HepG2 (cell line): Measurements from ENCODE around the gene DUSP23. TPM values are rescaled to one million over a fixed set of nuclear protein-coding genes. Genes with fewer than 3 reads are reported as not detected.

ENCODE experiments used
- ATAC-seq: fragments of 200-7000 bp; cut with Tn5 transposase; 3 replicates; pipeline ENCODE4 v1.9.1; 2020; ENCODE audit warnings: mild to moderate bottlenecking, moderate library complexity
- BruUV-seq: library from RNA; stranded (reverse); fragments of 400-500 nt; replicated peaks from 2 replicates; lab custom pipeline; 2021; lab: Mats Ljungman, UMichigan
- CTCF ChIA-PET: fragments of 300-600 bp; formaldehyde crosslinking; extraction: SDS; loops from one replicate; lab custom pipeline; 2021; ENCODE audit warnings: low total read pairs, inconsistent platforms, low intra/inter-chr PET ratio; lab: Yijun Ruan, JAX
- POLR2A ChIA-PET: fragments of 350-600 bp; sonication (Branson Sonifier 250); formaldehyde crosslinking; loops from one replicate; lab custom pipeline; 2020; ENCODE audit warnings: antibody characterized with exemption, inconsistent platforms; lab: Yijun Ruan, JAX
- DNase-seq: peaks from one replicate; pipeline ENCODE4 v3.0.0-alpha.2; 2015; ENCODE audit warnings: low spot score
- FAIRE-seq: peaks from 3 replicates; lab custom pipeline; 2011; peaks lifted over from hg19 to GRCh38; lab: Jason Lieb, UNC
- H2AFZ ChIP-seq: one replicate; pipeline ENCODE4 v1.6.1; 2011; ENCODE audit warnings: low read length, inconsistent platforms
- H3K27ac ChIP-seq: fragments of 300-600 bp; 3 replicates; pipeline ENCODE4 v1.8.0; 2011; ENCODE audit warnings: mixed run types, mild to moderate bottlenecking, mixed read lengths, low read length, inconsistent platforms; ENCODE audit not compliant: insufficient read depth; ENCODE audit errors: extremely low read length
- H3K27me3 ChIP-seq, 2 experiments: fragments of 200-600 bp in 1 of 2; 2 replicates in 1 of 2; 3 replicates in 1 of 2; pipeline versions ENCODE4 v1.6.0 to v1.8.0; 2011; ENCODE audit warnings: low read length in 2 of 2, mild to moderate bottlenecking in 2 of 2, moderate library complexity in 2 of 2, inconsistent platforms in 1 of 2; ENCODE audit not compliant: insufficient read depth in 2 of 2, control insufficient read depth in 1 of 2
- H3K36me3 ChIP-seq, 2 experiments: fragments of 200-600 bp in 1 of 2; replicated peaks in 1 of 2; 2 replicates in 1 of 2; 3 replicates in 1 of 2; pipeline versions ENCODE4 v1.5.1 to v1.8.0; 2011; ENCODE audit warnings: low read length in 2 of 2, inconsistent platforms in 1 of 2; ENCODE audit not compliant: insufficient read depth in 2 of 2, control insufficient read depth in 1 of 2
- H3K4me1 ChIP-seq: 2 replicates; pipeline ENCODE4 v1.5.1; 2012; ENCODE audit warnings: low read length, inconsistent platforms; ENCODE audit not compliant: insufficient read depth
- H3K4me2 ChIP-seq: 2 replicates; pipeline ENCODE4 v1.6.0; 2011; ENCODE audit warnings: low read depth, low read length, inconsistent platforms
- H3K4me3 ChIP-seq, 3 experiments: fragments of 200-600 bp in 1 of 3; sonication (generic), shearing (Covaris generic) in 1 of 3; replicated peaks in 1 of 3; 2 replicates each; pipeline ENCODE4 v1.5.1; 2011 to 2016; ENCODE audit warnings: low read length in 3 of 3, inconsistent platforms in 2 of 3, low read depth in 2 of 3, mild to moderate bottlenecking in 2 of 3, control low read depth in 1 of 3, mixed read lengths in 1 of 3; ENCODE audit not compliant: insufficient read depth in 1 of 3
- H3K79me2 ChIP-seq: one replicate; pipeline ENCODE4 v1.6.1; 2011; ENCODE audit warnings: low read length, inconsistent platforms; ENCODE audit not compliant: insufficient read depth
- H3K9ac ChIP-seq: 2 replicates; pipeline ENCODE4 v1.6.0; 2011; ENCODE audit warnings: mild to moderate bottlenecking, low read depth, low read length, inconsistent platforms; ENCODE audit not compliant: insufficient read depth
- H3K9me3 ChIP-seq: 2 replicates; pipeline ENCODE4 v1.5.1; 2012; ENCODE audit warnings: mild to moderate bottlenecking, low read length
- H4K20me1 ChIP-seq: 2 replicates; pipeline ENCODE4 v1.6.0; 2011; ENCODE audit warnings: inconsistent platforms, mild to moderate bottlenecking, low read length, moderate library complexity; ENCODE audit not compliant: insufficient read depth
- ATF4 ChIP-seq, 2 experiments: fragments of 450-650 bp in 1 of 2; sonication (generic) in 1 of 2; formaldehyde crosslinking; IDR thresholded peaks; 2 replicates each; pipeline versions ENCODE4 v1.5.0 to v1.8.0; 2020 to 2022; ENCODE audit warnings: mild to moderate bottlenecking in 1 of 2, missing genetic modification reagents in 1 of 2
- FOXK2 ChIP-seq: fragments of 450-650 bp; IDR thresholded peaks from 2 replicates; pipeline ENCODE4 v1.6.1; 2016
- NAIF1 ChIP-seq: sonication (generic); formaldehyde crosslinking; IDR thresholded peaks from 2 replicates; pipeline ENCODE4 v1.5.0; 2020; ENCODE audit warnings: mild to moderate bottlenecking, missing genetic modification reagents, borderline replicate concordance
- SAP130 ChIP-seq: IDR thresholded peaks from 2 replicates; pipeline ENCODE4 v1.6.1; 2016; ENCODE audit warnings: low read depth
- SRSF4 ChIP-seq: fragments of 200-400 bp; formaldehyde crosslinking; IDR thresholded peaks from one replicate; pipeline ENCODE4 v1.6.1; 2018; ENCODE audit warnings: mild to moderate bottlenecking, low read depth, low read length, moderate library complexity; ENCODE audit not compliant: poor library complexity, severe bottlenecking
- ZKSCAN5 ChIP-seq: sonication (generic); formaldehyde crosslinking; IDR thresholded peaks from 2 replicates; pipeline ENCODE4 v1.5.1; 2020; ENCODE audit warnings: mild to moderate bottlenecking, missing genetic modification reagents
- ZNF333 ChIP-seq: sonication (generic); formaldehyde crosslinking; IDR thresholded peaks from 2 replicates; pipeline ENCODE4 v1.4.0; 2020; ENCODE audit warnings: mild to moderate bottlenecking, missing genetic modification reagents, borderline replicate concordance
- ZNF460 ChIP-seq: sonication (generic); formaldehyde crosslinking; IDR thresholded peaks from 2 replicates; pipeline ENCODE4 v1.5.1; 2020; ENCODE audit warnings: missing genetic modification reagents, mild to moderate bottlenecking, borderline replicate concordance
- ZNF713 ChIP-seq: sonication (generic); formaldehyde crosslinking; IDR thresholded peaks from 2 replicates; pipeline ENCODE4 v1.4.0; 2020; ENCODE audit warnings: mild to moderate bottlenecking, missing genetic modification reagents
- WGBS: methylation state at CpG from one replicate; pipeline ENCODE4 v1.1.6; 2017; ENCODE audit warnings: low lambda C conversion rate; 5-methylcytosine and 5-hydroxymethylcytosine counted together
- in situ Hi-C: cut with HindIII; loops from 2 replicates; pipeline ENCODE4 v1.10.0; 2017; ENCODE audit warnings: low pct_unique_long_range_greater_than_20kb; ENCODE audit not compliant: extremely low pct_ligation_motif_present
- intact Hi-C: fragments of 100-400 bp; cut with micrococcal nuclease; formaldehyde crosslinking; loops from one replicate; pipeline ENCODE4 v1.10.0; 2022; ENCODE audit not compliant: unreplicated experiment
- polyA plus RNA-seq, 8 experiments: library from polyadenylated mRNA; depleted of rRNA in 3 of 8; stranded (reverse) in 7 of 8; unstranded in 1 of 8; fragments of >200 nt; fragmentation: Illumina TruSeq in 4 of 8; extraction: Trizol in 4 of 8; gene quantifications; 2 replicates each; pipeline versions ENCODE4 v1.2.1 to v1.2.3, GENCODE V29; 2011 to 2016; ENCODE audit warnings: low read depth in 4 of 8, missing spikeins in 1 of 8, mixed read lengths in 1 of 8; ENCODE audit not compliant: insufficient read depth in 1 of 8
- total RNA-seq, 5 experiments: library from RNA; depleted of rRNA; stranded (reverse); fragments of >200 nt; fragmentation: Illumina TruSeq; extraction: Trizol; gene quantifications; 2 replicates each; pipeline ENCODE4 v1.2.3, GENCODE V29; 2016; ENCODE audit warnings: low read depth in 1 of 5

Gene DUSP23
- total and polyA plus RNA-seq, 2 of the 13 experiments (the other 11 are each of a cell fraction or from before 2014, with no cell fraction given) = not detected

GRCh38 chr1:159831412-159832141 lies 50.8 kb downstream of the DUSP23 start:
- POLR2A ChIA-PET = no interaction called here
- Histone ChIP-seq H2AFZ (no peak overlapping the region), H3K9me3 (no peaks in the 10 kb centered on the region), H4K20me1 (no peaks in the 10 kb centered on the region), H3K4me3 (no peak overlapping the region), H3K4me1 (no peaks in the 10 kb centered on the region), H3K4me2 (no peak overlapping the region), H3K27me3 (peaks cover 3 to 12% of the 10 kb centered on the region in 2 experiments; a peak in 4 of 5 replicates), H3K79me2 (no peaks in the 10 kb centered on the region), H3K27ac (no peak overlapping the region), H3K36me3 (no peaks in the 10 kb centered on the region), H3K9ac (no peak overlapping the region)
- CTCF ChIA-PET = no interaction called here
- DNase-seq (no peak), ATAC-seq (no peak), FAIRE-seq (no peak)
- no TSS peak for BruUV-seq
- in situ Hi-C loops (no loop called here), intact Hi-C loops (no loop called here)
- TF ChIP-seq ZNF460 (no peak), ZNF333 (CRISPR knock-in tag) (no peak), SAP130 (CRISPR knock-in tag) (no peak), SRSF4 (no peak), ZNF713 (CRISPR knock-in tag) (no peak), ZKSCAN5 (CRISPR knock-in tag) (no peak), NAIF1 (CRISPR knock-in tag) (no peak), ATF4 (CRISPR knock-in tag; IDR thresholded peaks at IDR 0.05) (no peak), FOXK2 (no peak)
- WGBS = 18% methylated on average over 7 of the region's 7 CpGs

Other genes starting within 250 kb of the DUSP23 start
- gene OR10J5, start 245.0 kb upstream of the DUSP23 start, total RNA-seq (2016; rRNA removed; fragmentation: Illumina TruSeq; extraction: Trizol) = not detected in 2 replicates
- not detected in 2 replicates for gene OR10J5, start 245.0 kb upstream of the DUSP23 start, polyA plus RNA-seq (2011; rRNA removed)
- gene APCS, start 193.1 kb upstream of the DUSP23 start, total RNA-seq (2016; rRNA removed; fragmentation: Illumina TruSeq; extraction: Trizol) = not detected in 2 replicates
- gene APCS, start 193.1 kb upstream of the DUSP23 start, polyA plus RNA-seq (2011; rRNA removed) = not detected in 2 replicates
- gene CRP, start 66.4 kb upstream of the DUSP23 start, total RNA-seq (2016; rRNA removed; fragmentation: Illumina TruSeq; extraction: Trizol) = not detected in 2 replicates
- gene CRP, start 66.4 kb upstream of the DUSP23 start, polyA plus RNA-seq (2011; rRNA removed) = not detected in 2 replicates
- not detected in 2 replicates for gene FCRL6, start 21.4 kb downstream of the DUSP23 start, total RNA-seq (2016; rRNA removed; fragmentation: Illumina TruSeq; extraction: Trizol)
- not detected in 2 replicates for gene FCRL6, start 21.4 kb downstream of the DUSP23 start, polyA plus RNA-seq (2011; rRNA removed)
- gene SLAMF8, start 45.9 kb downstream of the DUSP23 start, total RNA-seq (2016; rRNA removed; fragmentation: Illumina TruSeq; extraction: Trizol) = not detected in 2 replicates
- not detected in 2 replicates for gene SLAMF8, start 45.9 kb downstream of the DUSP23 start, polyA plus RNA-seq (2011; rRNA removed)
- not detected in 2 replicates for gene VSIG8, start 81.7 kb downstream of the DUSP23 start, total RNA-seq (2016; rRNA removed; fragmentation: Illumina TruSeq; extraction: Trizol)
- not detected in 2 replicates for gene VSIG8, start 81.7 kb downstream of the DUSP23 start, polyA plus RNA-seq (2011; rRNA removed)
- not detected in 2 replicates for gene CFAP45, start 119.2 kb downstream of the DUSP23 start, total RNA-seq (2016; rRNA removed; fragmentation: Illumina TruSeq; extraction: Trizol)
- gene CFAP45, start 119.2 kb downstream of the DUSP23 start, polyA plus RNA-seq (2011; rRNA removed) = not detected in 2 replicates
- gene TAGLN2, start 144.5 kb downstream of the DUSP23 start, total RNA-seq (2016; rRNA removed; fragmentation: Illumina TruSeq; extraction: Trizol) = 6.7 and 9.7 TPM in 2 replicates
- 17.2 and 21.2 TPM in 2 replicates for gene TAGLN2, start 144.5 kb downstream of the DUSP23 start, polyA plus RNA-seq (2011; rRNA removed)
- not detected in 2 replicates for gene IGSF9, start 164.7 kb downstream of the DUSP23 start, total RNA-seq (2016; rRNA removed; fragmentation: Illumina TruSeq; extraction: Trizol)
- gene IGSF9, start 164.7 kb downstream of the DUSP23 start, polyA plus RNA-seq (2011; rRNA removed) = 0.03 and 0.04 TPM in 2 replicates
- gene SLAMF9, start 173.3 kb downstream of the DUSP23 start, total RNA-seq (2016; rRNA removed; fragmentation: Illumina TruSeq; extraction: Trizol) = not detected in 2 replicates
- gene SLAMF9, start 173.3 kb downstream of the DUSP23 start, polyA plus RNA-seq (2011; rRNA removed) = 0.55 and 0.82 TPM in 2 replicates